Tongue (tissue), 2 donors: ENCODE results near the gene SNAI1. TPM values are rescaled to one million over a fixed set of nuclear protein-coding genes. Genes with fewer than 3 reads are reported as not detected.
"Not testable (repeated sequence)": the region's sequence is repeated elsewhere in the genome, so short reads cannot be mapped to it uniquely, and the experiment has no call there.

Source experiments
- DNase-seq: peaks from one replicate; pipeline ENCODE4 v3.0.0-alpha.2; 2015
- total RNA-seq: library from RNA; depleted of rRNA; stranded (reverse); fragments of >200 nt; gene quantifications from one replicate; pipeline ENCODE4 v1.2.3, GENCODE V29; 2014

SNAI1 gene
- total RNA-seq, result 0.31 TPM

DNA sequence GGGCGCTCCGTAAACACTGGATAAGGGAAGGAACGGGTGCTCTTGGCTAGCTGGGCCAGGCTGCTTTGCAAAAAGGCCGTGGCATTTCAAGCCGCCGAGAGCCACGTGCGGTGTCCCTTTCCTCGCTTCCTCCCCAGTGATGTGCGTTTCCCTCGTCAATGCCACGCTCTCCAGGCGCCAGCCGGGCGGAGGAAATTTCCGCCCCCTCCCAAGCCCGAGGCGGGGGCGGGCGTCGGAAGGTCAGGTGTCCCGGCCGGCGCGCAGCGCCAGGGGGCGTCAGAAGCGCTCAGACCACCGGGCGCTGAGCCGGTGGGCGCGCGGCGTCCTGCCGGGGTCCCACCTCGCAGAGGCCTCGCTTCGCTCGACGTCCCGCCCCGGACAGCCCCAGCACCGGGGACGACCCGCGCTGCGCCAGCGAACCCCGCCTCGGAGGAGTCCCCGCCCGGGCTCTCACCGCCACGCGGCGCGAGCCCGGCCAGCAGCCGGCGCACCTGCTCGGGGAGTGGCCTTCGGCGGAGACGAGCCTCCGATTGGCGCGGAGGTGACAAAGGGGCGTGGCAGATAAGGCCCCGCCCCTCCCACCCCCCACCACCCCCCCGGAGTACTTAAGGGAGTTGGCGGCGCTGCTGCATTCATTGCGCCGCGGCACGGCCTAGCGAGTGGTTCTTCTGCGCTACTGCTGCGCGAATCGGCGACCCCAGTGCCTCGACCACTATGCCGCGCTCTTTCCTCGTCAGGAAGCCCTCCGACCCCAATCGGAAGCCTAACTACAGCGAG, at the start of gene SNAI1:
Gene SNAI1, plus strand, starts transcription at position 635 of the 777 bp plus-strand sequence. Its CDS starts 80 bp downstream, at position 715.
- DNase-seq, result peak; percentile 94

DNA sequence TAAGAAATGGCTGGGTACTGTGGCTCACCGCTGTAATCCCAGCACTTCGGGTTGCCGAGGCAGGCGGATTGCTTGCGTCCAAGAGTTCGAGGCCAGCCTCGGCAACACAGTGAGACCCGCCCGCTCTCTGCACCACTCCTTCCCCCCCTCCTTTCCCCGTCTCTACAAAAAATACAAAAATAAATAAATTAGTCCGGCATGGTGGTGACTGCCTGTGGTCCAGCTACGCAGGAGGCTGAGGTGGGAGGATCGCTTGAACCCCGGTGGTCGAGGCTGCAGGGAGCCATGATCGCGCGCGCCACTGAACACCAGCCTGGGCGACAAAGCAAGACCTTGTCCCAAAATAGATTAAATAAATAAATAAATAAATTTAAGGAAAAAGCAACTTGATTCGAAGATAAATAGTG, 47.0 kb upstream of the SNAI1 start:
- no peak for DNase-seq

DNA sequence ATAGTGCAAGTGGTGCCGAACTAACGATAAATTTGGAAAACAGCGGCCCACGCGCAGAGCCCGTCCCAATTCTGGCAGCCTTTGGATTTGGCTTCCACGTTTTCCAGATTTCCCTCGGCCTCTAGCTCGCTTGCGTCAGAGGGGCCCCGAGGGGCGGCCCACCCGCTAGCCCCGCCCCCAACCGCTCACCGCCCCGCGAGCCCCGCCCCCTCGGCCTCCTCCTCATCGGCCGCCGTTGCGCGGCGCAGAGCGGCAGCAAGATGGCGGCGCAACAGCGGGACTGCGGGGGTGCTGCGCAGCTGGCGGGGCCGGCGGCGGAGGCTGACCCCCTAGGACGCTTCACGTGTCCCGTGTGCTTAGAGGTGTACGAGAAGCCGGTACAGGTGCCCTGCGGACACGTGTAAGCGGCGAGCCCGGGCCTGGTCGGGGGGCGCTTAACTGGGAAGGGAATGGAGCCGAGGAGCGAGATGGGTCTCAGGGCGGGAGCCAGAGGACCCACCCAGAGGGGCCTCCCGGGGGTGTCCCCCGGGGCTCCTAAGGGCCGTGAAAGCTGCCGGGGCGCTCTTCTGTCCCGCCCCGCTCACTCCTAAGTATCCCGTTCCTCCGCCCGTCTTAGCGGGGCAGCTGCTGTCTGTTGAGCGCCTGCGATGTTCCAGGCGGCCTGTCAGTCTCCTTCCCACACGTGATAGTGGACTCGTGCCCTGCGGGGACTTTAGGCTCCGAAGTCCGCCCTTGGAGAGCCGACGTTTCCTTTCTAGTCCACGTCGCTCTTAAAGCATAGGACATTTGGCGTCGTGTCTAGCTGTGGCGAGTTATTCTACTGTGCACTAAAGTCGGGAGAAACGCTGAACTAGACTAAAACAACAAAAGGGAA, 46.4 kb upstream of the SNAI1 start, which contains the start of gene RNF114:
Gene RNF114, plus strand, starts transcription at position 245 of the 874 bp plus-strand sequence. Its CDS starts 16 bp downstream, at position 261.
- peak; percentile 97 for DNase-seq

DNA sequence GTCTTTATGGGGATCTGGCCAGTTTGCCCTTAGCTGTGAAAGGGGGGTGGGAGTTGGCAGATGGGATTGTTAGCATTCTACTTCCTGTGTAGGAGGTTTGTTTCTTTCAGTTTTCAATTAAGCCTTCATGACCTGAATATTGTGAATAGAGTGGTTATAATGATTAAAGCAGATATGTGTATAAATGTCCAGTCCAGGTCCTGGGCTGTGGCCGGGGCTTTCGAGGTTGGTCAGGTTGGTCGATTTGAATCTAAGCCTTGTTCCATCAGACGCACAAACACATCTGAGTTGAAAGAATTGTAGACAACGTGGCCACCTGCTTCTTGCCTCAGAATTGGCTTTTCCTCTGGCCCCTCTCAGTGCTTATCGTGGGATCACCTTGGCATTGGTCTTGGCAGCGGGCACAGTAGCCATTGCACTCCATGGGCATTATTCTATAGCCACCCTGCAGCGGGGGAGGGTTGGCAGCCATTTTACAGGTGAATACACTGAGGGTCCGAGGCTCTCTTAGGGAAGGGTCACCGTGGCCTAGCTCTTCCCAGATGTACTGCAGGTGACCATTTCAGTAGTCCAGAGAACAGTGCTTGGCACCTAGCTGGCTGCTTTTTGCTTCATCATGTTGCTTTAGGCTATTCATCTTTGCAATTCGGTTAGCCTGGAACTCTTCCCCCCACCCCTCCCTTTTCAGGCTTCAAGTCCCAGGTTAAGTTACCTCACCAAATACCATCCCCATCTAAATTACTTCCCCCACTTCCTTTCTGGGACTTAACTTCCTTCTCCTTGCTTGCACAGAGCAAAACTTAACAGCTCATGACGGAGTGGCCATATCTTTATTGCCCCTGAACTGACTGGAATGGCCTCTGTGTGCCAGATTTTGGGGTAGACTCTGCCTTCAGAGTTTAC, 45.5 kb upstream of the SNAI1 start:
- DNase-seq, result no peak

DNA sequence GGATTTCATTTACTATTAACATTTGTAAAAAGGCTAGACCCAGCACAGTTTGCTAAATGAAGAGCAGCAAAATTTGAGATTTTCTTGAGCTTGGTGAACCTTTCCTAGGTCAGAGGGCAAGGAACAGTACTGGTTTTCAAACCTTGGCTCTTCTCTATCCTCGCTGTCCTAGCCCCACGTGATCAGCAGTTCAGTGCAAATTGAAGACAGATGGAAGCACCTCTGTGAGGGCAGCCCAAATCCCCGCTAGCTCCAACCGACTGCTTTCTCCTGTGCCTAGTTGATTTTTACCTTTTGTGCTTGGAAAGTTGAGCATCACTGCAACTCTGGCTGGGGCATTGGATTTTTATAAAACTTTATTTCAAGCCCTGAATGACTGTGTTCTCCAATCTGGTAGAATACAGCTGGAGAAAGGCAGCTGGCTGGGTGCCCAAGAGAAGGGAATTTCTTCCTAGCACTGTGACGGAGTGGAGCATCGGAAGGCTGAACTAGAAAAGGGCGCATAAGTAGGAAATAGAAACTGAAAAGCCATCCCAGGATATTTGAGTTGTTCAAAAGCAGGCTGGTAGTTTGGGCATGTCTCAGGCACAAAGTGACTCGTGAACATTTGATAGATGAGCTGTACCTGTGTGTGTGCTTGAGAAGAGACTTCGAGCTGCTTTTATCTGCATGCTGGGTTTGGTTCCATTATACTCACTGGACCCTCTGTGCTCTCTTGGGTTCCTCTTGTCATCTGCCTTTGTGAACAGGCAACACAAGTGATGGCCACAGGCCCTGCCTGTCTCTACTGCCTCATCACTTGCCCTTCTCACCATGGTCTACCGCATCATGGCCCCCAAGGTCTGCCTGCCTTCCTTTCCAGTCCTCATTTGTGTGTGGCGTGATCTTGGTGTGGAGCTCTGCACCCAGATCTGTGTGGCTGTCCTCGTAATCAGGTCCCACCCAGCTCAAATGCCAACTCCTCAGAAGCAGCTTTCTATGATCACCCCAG, 44.3 kb upstream of the SNAI1 start:
- DNase-seq, result peak; percentile 78

DNA sequence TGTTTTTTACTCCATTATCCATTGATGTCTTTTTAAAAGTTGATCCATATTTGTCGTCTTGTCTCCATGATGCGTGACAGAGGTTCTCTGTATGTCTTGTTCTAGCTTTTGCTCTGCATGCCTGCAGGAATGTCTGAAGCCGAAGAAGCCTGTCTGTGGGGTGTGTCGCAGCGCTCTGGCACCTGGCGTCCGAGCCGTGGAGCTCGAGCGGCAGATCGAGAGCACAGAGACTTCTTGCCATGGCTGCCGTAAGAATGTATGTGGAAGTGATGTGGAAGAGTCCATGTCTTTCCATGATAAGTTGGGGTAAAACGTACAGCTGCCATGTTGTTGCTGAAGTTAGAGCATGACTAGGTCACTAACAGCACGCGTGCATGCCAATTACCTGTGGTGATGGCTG, 41.3 kb upstream of the SNAI1 start:
- DNase-seq, result no peak

DNA sequence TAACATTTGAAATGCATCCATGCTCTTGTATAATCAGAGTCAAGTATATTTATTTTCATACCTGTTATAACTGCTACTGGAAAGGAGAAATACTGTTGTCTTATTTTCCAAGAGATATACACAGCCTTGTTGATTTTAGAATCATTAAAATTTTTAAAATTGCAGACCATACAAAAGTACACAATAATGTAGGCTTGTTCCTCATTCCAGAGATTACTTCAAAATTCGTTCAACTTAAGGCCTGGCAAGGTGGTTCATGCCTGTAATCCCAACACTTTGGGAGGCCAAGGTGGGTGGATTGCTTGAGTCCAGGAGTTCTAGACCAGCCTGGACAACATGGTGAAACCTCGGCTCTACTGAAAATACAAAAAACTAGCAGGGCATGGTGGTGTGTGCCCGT, 40.5 kb upstream of the SNAI1 start:
- no peak for DNase-seq

DNA sequence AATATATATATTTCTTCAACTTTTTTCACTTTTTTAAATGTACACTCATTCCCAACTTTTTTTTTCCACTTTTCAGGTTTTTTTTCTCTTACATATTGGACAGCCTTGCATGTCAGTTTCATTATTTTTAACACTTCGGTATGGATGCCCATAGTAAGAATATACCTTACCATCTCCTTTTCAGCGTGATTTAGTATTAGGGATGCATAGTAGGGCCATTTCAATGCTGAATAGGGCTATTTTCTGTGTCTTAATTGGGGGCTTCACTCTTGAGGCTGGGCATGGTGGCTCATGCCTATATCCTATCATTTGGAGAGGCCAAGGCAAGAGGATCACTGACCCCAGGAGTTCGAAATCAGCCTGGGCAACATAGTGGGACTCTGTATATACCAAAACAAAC, 39.8 kb upstream of the SNAI1 start:
- no peak for DNase-seq

DNA sequence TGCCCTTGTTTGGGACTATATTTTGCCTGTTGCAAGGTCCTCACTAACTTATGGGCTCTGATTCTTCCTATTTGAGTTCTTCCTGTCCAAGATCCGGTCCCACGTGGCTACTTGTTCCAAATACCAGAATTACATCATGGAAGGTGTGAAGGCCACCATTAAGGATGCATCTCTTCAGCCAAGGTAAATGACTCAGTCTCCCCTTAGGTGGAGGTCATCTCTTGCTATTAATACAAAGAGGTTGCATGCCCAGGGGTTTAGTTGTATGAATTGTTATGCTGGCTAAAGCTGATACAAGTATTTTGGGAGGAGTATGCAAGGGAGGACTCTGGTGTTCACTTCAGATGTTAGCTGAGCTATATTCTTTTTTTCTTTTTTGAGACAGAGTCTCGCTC, 37.5 kb upstream of the SNAI1 start:
- DNase-seq, result no peak

DNA sequence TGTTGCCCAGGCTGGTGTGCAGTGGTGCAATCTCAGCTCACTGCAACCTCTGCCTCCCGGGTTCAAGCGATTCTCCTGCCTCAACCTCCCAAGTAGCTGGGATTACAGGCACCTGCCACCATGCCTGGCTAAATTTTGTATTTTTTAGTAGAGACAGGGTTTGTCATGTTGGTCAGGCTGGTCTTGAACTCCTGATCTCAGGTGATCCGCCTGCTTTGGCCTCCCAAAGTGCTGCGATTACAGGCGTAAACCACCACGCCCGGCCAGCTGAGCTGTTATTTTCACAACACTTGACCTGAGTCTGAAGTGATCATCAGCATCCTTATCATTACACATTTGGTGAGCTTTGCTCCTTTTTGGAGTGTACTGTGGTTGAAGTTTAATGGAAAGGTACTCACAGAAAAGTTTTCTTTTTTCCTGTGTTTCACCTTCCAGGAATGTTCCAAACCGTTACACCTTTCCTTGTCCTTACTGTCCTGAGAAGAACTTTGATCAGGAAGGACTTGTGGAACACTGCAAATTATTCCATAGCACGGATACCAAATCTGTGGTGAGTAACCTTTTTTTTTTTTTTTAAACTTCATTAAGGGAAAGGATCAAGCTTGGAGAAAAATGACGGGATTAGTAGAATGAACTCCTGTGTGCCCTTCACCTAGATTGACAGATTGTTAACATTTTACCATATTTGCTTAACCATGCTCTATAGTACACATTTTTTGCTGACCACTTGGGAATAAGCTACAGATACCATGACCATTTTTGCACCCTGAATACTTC, 36.9 kb upstream of the SNAI1 start:
- no peak for DNase-seq

DNA sequence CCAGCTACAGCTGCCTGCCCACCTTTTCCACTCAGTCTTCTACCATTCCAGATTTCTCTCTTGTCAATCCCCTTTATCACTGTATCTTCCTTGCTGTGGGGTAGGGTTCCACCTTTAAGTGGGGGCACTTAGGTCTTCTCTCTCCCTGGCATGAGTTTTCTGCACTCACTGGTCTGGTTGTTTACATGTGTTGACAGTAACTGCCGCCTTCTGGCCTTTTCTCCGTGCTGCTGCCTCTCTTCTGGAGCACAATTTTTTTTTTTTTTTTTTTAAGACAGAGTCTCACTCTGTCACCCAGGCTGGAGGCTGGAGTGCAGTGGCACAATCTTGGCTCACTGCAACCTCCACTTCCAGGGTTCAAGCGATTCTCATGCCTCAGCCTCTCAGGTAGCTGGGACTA, 34.6 kb upstream of the SNAI1 start:
- no peak for DNase-seq

DNA sequence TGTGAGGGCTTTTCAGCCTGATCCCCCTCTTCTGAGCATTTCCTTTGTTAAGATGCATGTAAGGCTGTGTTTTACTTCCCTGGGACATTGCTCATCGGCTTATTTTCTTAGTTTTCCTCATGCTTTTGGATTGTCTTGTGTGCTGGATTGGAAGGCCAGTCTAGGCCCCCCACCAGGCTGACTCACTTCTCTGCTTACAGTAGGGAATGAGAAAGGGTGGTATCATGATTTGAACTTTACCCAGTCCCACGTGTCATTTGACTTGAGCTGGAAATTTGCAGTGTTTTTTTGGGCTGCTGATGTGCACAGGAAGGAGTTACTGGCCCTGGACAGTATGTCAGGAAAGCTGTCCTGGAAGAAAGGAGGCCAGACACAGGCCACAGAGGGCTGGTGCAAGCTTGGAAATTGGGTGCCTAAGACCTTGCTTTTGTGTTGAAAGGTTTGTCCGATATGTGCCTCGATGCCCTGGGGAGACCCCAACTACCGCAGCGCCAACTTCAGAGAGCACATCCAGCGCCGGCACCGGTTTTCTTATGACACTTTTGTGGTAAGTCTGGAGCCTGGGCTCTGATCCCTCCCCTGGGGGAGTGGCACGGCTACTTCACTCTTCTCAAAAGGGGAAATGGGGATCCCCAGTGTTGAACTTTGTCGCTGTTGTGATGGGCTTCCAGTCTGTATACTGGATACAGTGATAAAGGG, 33.8 kb upstream of the SNAI1 start:
- no peak for DNase-seq

DNA sequence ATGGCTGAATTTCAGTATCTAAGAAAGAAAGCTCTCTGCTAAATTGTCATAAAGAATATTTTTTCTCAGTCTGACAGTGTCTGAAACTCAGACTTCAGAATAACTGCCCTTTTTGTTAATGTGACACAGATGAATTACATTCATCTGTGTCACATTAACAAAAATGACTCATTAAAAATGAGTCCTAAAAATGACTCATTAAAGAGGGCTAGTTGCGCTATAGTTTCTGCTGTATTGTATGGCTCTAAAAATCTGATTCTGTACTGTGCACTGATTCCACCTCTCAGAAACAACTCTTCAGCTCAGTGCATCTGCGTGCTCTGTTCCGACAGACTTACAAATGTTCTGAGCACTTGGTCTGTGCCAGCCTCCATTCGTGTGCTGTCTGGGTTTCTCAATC, 31.6 kb upstream of the SNAI1 start:
- no peak for DNase-seq

DNA sequence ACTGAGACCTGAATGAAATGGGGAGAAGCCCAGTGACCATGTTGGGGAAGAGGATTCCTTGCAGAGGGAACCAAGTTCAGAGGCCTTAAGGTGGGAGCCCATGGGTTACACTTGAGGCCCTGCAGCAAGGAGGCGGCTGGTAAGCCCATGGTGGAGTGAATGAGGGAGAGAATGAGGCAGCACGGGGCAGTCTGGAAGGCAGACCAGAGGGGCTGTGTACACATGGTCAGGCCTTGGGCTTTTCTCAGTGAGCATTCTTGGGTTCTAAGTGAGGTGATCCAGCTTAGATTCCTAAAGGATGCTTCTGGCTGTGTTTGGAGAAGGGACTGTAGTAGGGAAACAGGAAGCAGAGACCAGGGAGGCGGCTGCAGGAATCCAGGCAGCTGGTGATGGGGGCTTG, 27.6 kb upstream of the SNAI1 start:
- DNase-seq, result no peak

DNA sequence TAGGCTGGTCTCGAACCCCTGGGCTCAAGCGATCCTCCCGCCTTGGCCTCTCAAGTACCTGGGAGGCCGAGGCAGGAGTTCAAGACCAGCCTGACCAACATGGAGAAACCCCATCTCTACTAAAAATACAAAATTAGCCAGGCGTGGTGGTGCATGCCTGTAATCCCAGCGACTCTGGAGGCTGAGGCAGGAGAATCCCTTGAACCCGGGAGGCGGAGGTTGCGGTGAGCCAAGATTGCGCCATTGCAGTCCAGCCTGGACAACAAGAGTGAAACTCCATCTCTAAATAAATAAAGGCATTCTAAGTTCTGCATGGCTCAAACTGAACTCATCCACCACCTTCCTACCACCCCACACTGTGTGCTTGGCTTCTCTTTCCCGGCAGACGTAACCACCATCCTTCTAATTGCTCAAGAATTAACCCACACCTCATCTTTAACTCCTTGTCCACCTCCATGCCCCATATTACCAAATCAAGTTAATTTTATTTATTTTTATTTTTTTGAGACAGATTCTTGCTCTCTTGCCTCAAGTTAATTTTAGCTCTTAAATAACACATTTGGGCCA, 26.9 kb upstream of the SNAI1 start:
- DNase-seq, result not testable (repeated sequence)

DNA sequence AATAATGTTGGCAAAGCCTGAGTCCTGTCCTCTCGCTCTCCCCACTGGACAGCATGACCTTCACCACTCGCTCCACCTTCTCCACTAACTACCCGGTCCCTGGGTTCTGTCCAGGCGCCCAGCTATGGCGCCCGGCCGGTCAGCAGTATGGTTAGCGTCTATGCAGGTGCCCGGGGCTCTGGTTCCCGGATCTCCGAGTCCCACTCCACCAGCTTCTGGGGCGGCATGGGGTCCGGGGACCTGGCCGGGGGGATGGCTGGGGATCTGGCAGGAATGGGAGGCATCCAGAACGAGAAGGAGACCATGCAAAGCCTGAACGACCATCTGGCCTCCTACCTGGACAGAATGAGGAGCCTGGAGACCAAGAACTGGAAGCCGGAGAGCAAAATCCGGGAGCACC, 26.1 kb upstream of the SNAI1 start:
- DNase-seq, result no peak

DNA sequence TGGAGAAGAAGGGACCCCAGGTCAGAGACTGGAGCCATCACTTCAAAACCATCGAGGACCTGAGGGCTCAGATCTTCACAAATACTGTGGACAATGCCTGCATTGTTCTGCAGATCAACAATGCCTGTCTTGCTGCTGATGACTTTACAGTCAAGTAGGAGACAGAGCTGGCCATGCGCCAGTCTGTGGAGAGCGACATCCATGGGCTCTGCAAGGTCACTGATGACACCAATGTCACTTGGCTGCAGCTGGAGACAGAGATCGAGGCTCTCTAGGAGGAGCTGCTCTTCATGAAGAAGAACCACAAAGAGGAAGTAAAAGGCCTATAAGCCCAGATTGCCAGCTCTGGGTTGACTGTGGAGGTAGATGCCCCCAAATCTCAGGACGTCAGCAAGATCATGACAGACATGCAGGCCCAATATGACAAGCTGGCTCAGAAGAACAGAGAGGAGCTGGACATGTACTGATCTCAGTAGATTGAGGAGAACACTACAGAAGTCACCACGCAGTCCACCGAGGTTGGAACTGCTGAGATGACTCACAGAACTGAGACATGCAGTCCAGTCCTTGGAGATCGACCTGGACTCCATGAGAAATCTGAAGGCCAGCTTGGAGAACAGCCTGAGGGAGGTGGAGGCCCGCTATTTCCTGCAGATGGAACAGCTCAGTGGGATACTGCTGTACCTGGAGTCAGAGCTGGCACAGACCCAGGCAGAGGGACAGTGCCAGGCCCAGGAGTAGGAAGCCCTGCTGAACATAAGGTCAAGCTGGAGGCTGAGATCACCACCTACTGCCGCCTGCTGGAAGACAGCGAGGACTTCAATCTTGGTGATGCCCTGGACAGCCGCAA, 25.5 kb upstream of the SNAI1 start:
- DNase-seq, result not testable (repeated sequence)

DNA sequence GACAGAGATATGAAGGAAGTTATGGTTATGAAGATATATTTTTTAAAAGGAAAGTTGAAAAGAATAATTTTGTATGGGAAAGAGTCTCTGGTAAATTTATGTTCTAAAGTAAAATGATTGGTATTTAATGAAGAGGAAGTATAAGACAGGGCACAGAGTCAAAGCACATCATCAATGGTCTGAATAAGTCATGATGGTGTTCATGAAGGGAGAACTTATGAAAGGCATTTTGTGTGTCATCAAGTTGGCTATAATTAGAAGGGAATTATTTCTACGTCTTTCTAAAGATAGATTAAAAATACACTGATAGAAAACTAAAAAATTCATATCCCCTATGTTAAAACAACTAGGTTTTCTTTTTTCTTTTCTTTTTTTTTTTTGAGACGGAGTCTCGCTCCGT, 21.4 kb upstream of the SNAI1 start:
- no peak for DNase-seq
